WTC11 (cell line): Measurements from ENCODE around the gene POP4. TPM values are rescaled to one million over a fixed set of nuclear protein-coding genes. Genes with fewer than 3 reads are reported as not detected.
"Not testable (repeated sequence)": the region's sequence is repeated elsewhere in the genome, so short reads cannot be mapped to it uniquely, and the experiment has no call there.

Experiments used
- ATAC-seq: fragments of 200-7000 bp; cut with Tn5 transposase; 2 replicates; pipeline ENCODE4 v1.10.0; 2021; ENCODE audit warnings: mild to moderate bottlenecking, moderate library complexity
- CTCF ChIA-PET: fragments of 300-600 bp; sonication (Branson Sonifier 250); formaldehyde crosslinking; loops from one replicate; lab custom pipeline; 2021; ENCODE audit warnings: antibody characterized with exemption; lab: Charles Lee
- POLR2A ChIA-PET: fragments of 350-600 bp; sonication (Branson Sonifier 250); formaldehyde crosslinking; loops from one replicate; lab custom pipeline; 2021; ENCODE audit warnings: antibody characterized with exemption; lab: Charles Lee
- DNase-seq: peaks from one replicate; pipeline ENCODE4 v3.0.0; 2021; ENCODE audit warnings: low spot score
- H3K27ac Mint-ChIP-seq: 2 replicates; pipeline ENCODE4 v1.8.0; 2021; ENCODE audit warnings: mixed read lengths
- H3K27me3 Mint-ChIP-seq: 2 replicates; pipeline ENCODE4 v1.8.0; 2021; ENCODE audit warnings: low read depth, mild to moderate bottlenecking, moderate library complexity, mixed read lengths
- H3K36me3 Mint-ChIP-seq: 2 replicates; pipeline ENCODE4 v1.8.0; 2021; ENCODE audit warnings: mixed read lengths
- H3K4me1 Mint-ChIP-seq: 2 replicates; pipeline ENCODE4 v1.8.0; 2022; ENCODE audit warnings: mixed read lengths
- H3K4me3 Mint-ChIP-seq: 2 replicates; pipeline ENCODE4 v1.8.0; 2021; ENCODE audit warnings: mild to moderate bottlenecking, moderate library complexity, mixed read lengths
- H3K9me3 Mint-ChIP-seq: 2 replicates; pipeline ENCODE4 v1.8.0; 2021; ENCODE audit warnings: mixed read lengths
- ATF6 ChIP-seq: sonication (generic); formaldehyde crosslinking; IDR thresholded peaks from 2 replicates; pipeline ENCODE4 v1.8.1; 2023; ENCODE audit warnings: mild to moderate bottlenecking, missing genetic modification reagents
- CTCF ChIP-seq: fragments of 200-600 bp; IDR thresholded peaks from 2 replicates; pipeline ENCODE4 v1.8.0; 2022; ENCODE audit warnings: antibody characterized with exemption
- E2F5 ChIP-seq: sonication (generic); formaldehyde crosslinking; IDR thresholded peaks from 2 replicates; pipeline ENCODE4 v1.8.1; 2022; ENCODE audit warnings: mild to moderate bottlenecking, moderate library complexity, missing genetic modification reagents
- FOXP4 ChIP-seq: sonication (generic); formaldehyde crosslinking; IDR thresholded peaks from 2 replicates; pipeline ENCODE4 v1.8.0; 2022; ENCODE audit warnings: mild to moderate bottlenecking, missing genetic modification reagents
- NFATC4 ChIP-seq: fragments of 250-450 bp; sonication (Bioruptor Pico); IDR thresholded peaks from 2 replicates; pipeline ENCODE4 v1.9.0; 2021; ENCODE audit warnings: mild to moderate bottlenecking
- NFE2L1 ChIP-seq: sonication (generic); formaldehyde crosslinking; IDR thresholded peaks from 2 replicates; pipeline ENCODE4 v1.8.1; 2023; ENCODE audit warnings: missing genetic modification reagents
- NFYB ChIP-seq: sonication (generic); formaldehyde crosslinking; conservative IDR thresholded peaks from 2 replicates; pipeline ENCODE4 v1.8.0; 2022; ENCODE audit warnings: low read depth, missing genetic modification reagents
- NR3C1 ChIP-seq: sonication (generic); formaldehyde crosslinking; conservative IDR thresholded peaks from 2 replicates; pipeline ENCODE4 v1.8.1; 2023; ENCODE audit warnings: low read depth, mild to moderate bottlenecking, missing genetic modification reagents
- SMAD4 ChIP-seq: sonication (generic); formaldehyde crosslinking; IDR thresholded peaks from 2 replicates; pipeline ENCODE4 v1.8.0; 2022; ENCODE audit warnings: mild to moderate bottlenecking, missing genetic modification reagents
- TEAD1 ChIP-seq: sonication (generic); formaldehyde crosslinking; IDR thresholded peaks from 2 replicates; pipeline ENCODE4 v1.8.0; 2022; ENCODE audit warnings: mild to moderate bottlenecking, missing genetic modification reagents
- TEAD4 ChIP-seq: sonication (generic); formaldehyde crosslinking; IDR thresholded peaks from 2 replicates; pipeline ENCODE4 v1.8.0; 2022; ENCODE audit warnings: mild to moderate bottlenecking, missing genetic modification reagents
- ZBTB43 ChIP-seq: sonication (generic); formaldehyde crosslinking; IDR thresholded peaks from 2 replicates; pipeline ENCODE4 v1.8.1; 2023; ENCODE audit warnings: mild to moderate bottlenecking, missing genetic modification reagents
- ZNF317 ChIP-seq: sonication (generic); formaldehyde crosslinking; IDR thresholded peaks from 2 replicates; pipeline ENCODE4 v1.8.1; 2023; ENCODE audit warnings: low read depth, mild to moderate bottlenecking, moderate library complexity, missing genetic modification reagents, borderline replicate concordance
- ZNF396 ChIP-seq: fragments of 250-450 bp; sonication (Bioruptor Pico); IDR thresholded peaks from 2 replicates; pipeline ENCODE4 v1.8.0; 2021; ENCODE audit warnings: mild to moderate bottlenecking, moderate library complexity, borderline replicate concordance
- total RNA-seq: library from RNA; stranded (reverse); gene quantifications from 3 replicates; pipeline ENCODE4 v1.2.3, GENCODE V29; 2021

POP4 gene
- total RNA-seq, 1 experiment from 2014 or later, result 46.7 TPM

- TF ChIP-seq ATF6 (CRISPR knock-in tag) (no peak), SMAD4 (CRISPR knock-in tag) (no peak), E2F5 (no peak)
Measured at GRCh38 chr19:29626386-29626785, 20.3 kb downstream of the POP4 start (continued).

- H3K9me3 Mint-ChIP-seq, DNase-seq, ATAC-seq: not testable (repeated sequence)
Measured at GRCh38 chr19:29626832-29627231, 20.7 kb downstream of the POP4 start.

GRCh38 chr19:29628661-29629385, 22.7 kb downstream of the POP4 start:
- Mint-ChIP-seq H3K27me3 (no peaks in the 10 kb centered on the region; the same call in 1 of the 2 replicates), H3K36me3 (no peaks in the 10 kb centered on the region), H3K9me3 (peaks cover 3% of the 10 kb centered on the region; the same call in 1 of the 2 replicates), H3K27ac (no peak overlapping the region), H3K4me3 (no peak overlapping the region), H3K4me1 (peaks cover 8% of the 10 kb centered on the region)
- ChIA-PET POLR2A (no interaction called here), CTCF (interaction anchor here (1.6 kb wide), 1 partner anchor 88 kb away, joined by 4 read pairs; no protein-coding TSS in a partner anchor)
- DNase-seq (no peak), ATAC-seq (no peak)
- TF ChIP-seq ZBTB43 (CRISPR knock-in tag), result no peak
- no peak for TF ChIP-seq NFATC4 (CRISPR knock-in tag)
- TF ChIP-seq TEAD1 (CRISPR knock-in tag), result no peak
- TF ChIP-seq NR3C1 (CRISPR knock-in tag), result no peak
- no peak for TF ChIP-seq TEAD4 (CRISPR knock-in tag)
- TF ChIP-seq SMAD4 (CRISPR knock-in tag), result no peak
- TF ChIP-seq ZNF396 (CRISPR knock-in tag), result no peak
- no peak for TF ChIP-seq NFYB (CRISPR knock-in tag)
- no peak for TF ChIP-seq NFE2L1 (CRISPR knock-in tag)
- no peak for TF ChIP-seq ATF6 (CRISPR knock-in tag)
- no peak for TF ChIP-seq CTCF
- no peak for TF ChIP-seq ZNF317 (CRISPR knock-in tag)
- no peak for TF ChIP-seq FOXP4
- TF ChIP-seq, all 79 proteins: peak for 0

More at GRCh38 chr19:29626832-29627231, 20.7 kb downstream of the POP4 start:
- H3K4me1 Mint-ChIP-seq, H3K36me3 Mint-ChIP-seq, H3K4me3 Mint-ChIP-seq, CTCF ChIA-PET, POLR2A ChIA-PET, H3K27ac Mint-ChIP-seq, H3K27me3 Mint-ChIP-seq: not testable (repeated sequence)
